ENCODE results near the gene TGM4. TPM values are rescaled to one million over a fixed set of nuclear protein-coding genes. Genes with fewer than 3 reads are reported as not detected.
A peak's percentile ranks its signal among the peaks of the same experiment; 100 is the strongest.

TGM4 gene
- total and polyA plus RNA-seq, 4 donors: 0.01 TPM; not detected in 3

DNA sequence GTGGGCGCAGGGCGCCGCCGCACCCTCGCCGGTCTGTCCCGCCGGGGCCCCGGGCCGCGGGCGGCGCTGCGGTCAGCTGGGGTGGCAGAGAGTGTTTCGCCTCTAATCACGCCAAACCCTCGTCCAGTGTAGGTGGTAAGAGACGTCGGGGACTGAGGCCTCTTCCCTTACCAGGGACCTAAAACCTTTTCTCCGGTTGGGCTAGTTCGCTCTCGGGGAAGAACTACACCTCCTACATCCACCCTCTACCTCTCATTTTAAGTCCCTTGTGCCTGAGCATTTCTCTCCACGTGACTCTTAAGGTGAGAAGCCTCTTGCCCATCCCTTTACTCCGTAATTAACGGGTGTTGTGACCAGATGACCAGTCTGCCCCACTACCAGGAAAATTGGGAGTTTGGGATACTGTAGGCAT is 12.2 kb upstream of the TGM4 start:
- ATAC-seq (ENCODE audit: insufficient read depth, low FRiP score): no peak
- Histone ChIP-seq H3K27me3 (ENCODE audit: control insufficient read depth in 3 of 3, insufficient read depth in 3 of 3, low read length in 2 of 3) (no peaks in the 10 kb centered on the region), H3K36me3 (ENCODE audit: control insufficient read depth in 4 of 4, insufficient read depth in 4 of 4, low read length in 4 of 4) (peaks cover 0 to 3% (median 0%) of the 10 kb centered on the region in 4 donors), H3K9ac (ENCODE audit: insufficient read depth in 1 of 2, low read length in 2 of 2) (peak overlapping the region; percentile 64 to 82), H3K4me1 (ENCODE audit: control insufficient read depth in 5 of 5, insufficient read depth in 5 of 5, low read length in 5 of 5) (peaks cover 0 to 7% (median 4%) of the 10 kb centered on the region in 5 donors), H3K27ac (ENCODE audit: low read depth in 1 of 2, low read length in 1 of 2) (peak overlapping the region; percentile 79 to 97), H3K4me3 (peak overlapping the region; percentile 52), H3K9me3 (ENCODE audit: control insufficient read depth in 4 of 4, insufficient read depth in 3 of 4, low read length in 3 of 4) (no peaks in the 10 kb centered on the region)
- TF ChIP-seq, protein P1, sequence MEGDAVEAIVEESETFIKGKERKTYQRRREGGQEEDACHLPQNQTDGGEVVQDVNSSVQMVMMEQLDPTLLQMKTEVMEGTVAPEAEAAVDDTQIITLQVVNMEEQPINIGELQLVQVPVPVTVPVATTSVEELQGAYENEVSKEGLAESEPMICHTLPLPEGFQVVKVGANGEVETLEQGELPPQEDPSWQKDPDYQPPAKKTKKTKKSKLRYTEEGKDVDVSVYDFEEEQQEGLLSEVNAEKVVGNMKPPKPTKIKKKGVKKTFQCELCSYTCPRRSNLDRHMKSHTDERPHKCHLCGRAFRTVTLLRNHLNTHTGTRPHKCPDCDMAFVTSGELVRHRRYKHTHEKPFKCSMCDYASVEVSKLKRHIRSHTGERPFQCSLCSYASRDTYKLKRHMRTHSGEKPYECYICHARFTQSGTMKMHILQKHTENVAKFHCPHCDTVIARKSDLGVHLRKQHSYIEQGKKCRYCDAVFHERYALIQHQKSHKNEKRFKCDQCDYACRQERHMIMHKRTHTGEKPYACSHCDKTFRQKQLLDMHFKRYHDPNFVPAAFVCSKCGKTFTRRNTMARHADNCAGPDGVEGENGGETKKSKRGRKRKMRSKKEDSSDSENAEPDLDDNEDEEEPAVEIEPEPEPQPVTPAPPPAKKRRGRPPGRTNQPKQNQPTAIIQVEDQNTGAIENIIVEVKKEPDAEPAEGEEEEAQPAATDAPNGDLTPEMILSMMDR (IDR thresholded peaks at IDR 0.05; ENCODE audit: control extremely low read depth, extremely low read depth): no peak
- peak in 2 of 3 donors; percentile 37 to 46 for DNase-seq
- WGBS, 2 donors: 1 to 3% methylated on average over 15 to 25 of the region's 25 CpGs

DNA sequence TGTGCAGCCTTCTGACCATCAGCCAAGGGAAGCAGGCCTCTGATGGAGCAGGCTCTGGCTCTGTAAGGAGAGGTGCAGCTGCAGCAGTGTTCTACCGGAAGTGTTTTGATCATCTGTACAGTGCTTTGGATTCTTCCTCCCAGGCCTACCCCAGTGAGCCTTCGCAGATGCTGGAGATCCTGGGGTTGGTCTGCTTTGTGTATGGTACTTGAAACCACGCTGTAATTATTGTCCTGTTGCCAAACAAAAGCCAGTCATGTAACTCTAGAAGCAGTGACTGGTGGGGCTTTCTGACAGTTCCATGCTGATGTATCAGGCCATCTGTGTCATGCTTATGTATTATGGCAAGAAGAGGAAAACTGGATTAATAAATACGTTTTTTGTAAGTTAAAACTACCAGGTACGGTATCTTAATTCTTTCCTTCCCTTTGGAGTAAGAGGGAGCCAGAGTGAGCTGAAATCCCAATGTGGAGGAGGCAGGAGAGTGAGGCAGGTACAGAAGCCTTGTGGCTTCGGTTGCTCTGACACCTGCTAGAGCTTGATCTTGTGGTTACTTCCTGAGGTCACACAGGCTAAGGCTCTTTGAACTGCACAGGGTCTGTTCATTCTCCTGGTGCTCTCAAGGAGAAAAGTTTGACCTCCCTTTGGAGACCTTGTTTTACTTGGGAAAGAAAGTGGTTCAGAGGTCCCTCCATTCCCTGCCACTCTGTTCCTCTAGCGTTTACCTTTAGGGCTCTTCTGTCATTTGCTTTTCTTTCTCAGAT is 9.0 kb upstream of the TGM4 start:
- 89 to 92% methylated on average over 7 of the region's 7 CpGs for WGBS, 2 donors
- Histone ChIP-seq H3K9me3 (ENCODE audit: control insufficient read depth in 4 of 4, insufficient read depth in 3 of 4, low read length in 3 of 4) (no peaks in the 10 kb centered on the region), H3K9ac (ENCODE audit: insufficient read depth in 1 of 2, low read length in 2 of 2) (no peak overlapping the region), H3K36me3 (ENCODE audit: control insufficient read depth in 4 of 4, insufficient read depth in 4 of 4, low read length in 4 of 4) (peaks cover 0 to 3% (median 0%) of the 10 kb centered on the region in 4 donors), H3K4me1 (ENCODE audit: control insufficient read depth in 5 of 5, insufficient read depth in 5 of 5, low read length in 5 of 5) (peaks cover 0 to 7% (median 4%) of the 10 kb centered on the region in 5 donors), H3K27ac (ENCODE audit: low read depth in 1 of 2, low read length in 1 of 2) (no peak overlapping the region), H3K27me3 (ENCODE audit: control insufficient read depth in 3 of 3, insufficient read depth in 3 of 3, low read length in 2 of 3) (no peaks in the 10 kb centered on the region), H3K4me3 (no peak overlapping the region)
- DNase-seq (no peak), ATAC-seq (ENCODE audit: insufficient read depth, low FRiP score) (no peak)
- TF ChIP-seq, protein P1 (IDR thresholded peaks at IDR 0.05; ENCODE audit: control extremely low read depth, extremely low read depth): no peak

DNA sequence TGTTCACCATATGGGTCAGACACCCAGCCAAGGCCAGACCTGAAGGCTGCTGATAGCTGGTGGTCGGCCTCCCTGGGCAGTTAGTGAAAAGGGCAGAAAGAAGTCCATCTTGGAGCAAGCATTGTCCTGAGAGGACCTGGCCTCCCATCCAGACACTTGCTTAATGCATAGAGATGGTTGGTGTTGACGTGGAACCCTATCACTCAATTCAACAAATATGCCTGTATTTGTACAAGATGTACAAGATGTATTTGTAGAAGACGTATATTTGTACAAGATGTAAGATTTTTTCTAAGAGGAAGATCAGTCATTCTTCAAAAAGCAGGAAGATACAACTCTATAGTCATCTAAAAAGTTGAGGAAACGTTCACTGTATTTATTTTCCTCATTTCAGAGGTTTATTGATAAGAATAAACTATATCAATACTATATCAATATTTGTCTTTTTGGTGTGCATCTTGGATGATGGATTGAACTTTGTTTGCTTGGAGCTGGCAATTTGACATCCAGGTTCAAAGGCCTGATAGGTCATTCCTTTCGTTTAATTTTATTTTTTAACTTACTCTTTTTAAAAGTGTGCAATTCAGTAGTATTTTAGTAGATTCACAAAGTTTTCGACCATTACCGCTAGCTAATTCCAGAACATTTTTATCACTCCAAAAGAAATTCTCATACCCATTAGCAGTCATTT is 6.8 kb upstream of the TGM4 start:
- ATAC-seq (ENCODE audit: insufficient read depth, low FRiP score) (no peak), DNase-seq (no peak)
- Histone ChIP-seq H3K9ac (ENCODE audit: insufficient read depth in 1 of 2, low read length in 2 of 2) (no peak overlapping the region), H3K4me3 (no peak overlapping the region), H3K27me3 (ENCODE audit: control insufficient read depth in 3 of 3, insufficient read depth in 3 of 3, low read length in 2 of 3) (no peaks in the 10 kb centered on the region), H3K4me1 (ENCODE audit: control insufficient read depth in 5 of 5, insufficient read depth in 5 of 5, low read length in 5 of 5) (peaks cover 0 to 4% (median 1%) of the 10 kb centered on the region in 5 donors), H3K27ac (ENCODE audit: low read depth in 1 of 2, low read length in 1 of 2) (no peak overlapping the region), H3K9me3 (ENCODE audit: control insufficient read depth in 4 of 4, insufficient read depth in 3 of 4, low read length in 3 of 4) (no peaks in the 10 kb centered on the region), H3K36me3 (ENCODE audit: control insufficient read depth in 4 of 4, insufficient read depth in 4 of 4, low read length in 4 of 4) (peaks cover 0 to 3% (median 0%) of the 10 kb centered on the region in 4 donors)
- TF ChIP-seq, protein P1 (IDR thresholded peaks at IDR 0.05; ENCODE audit: control extremely low read depth, extremely low read depth): no peak
- WGBS, 2 donors: 93 to 94% methylated on average over 7 of the region's 7 CpGs

Measured in lung (tissue), 12 donors.